IgD-negative memory B cell (primary cell): ENCODE measurements around the gene ITGA6. TPM values are rescaled to one million over a fixed set of nuclear protein-coding genes. Genes with fewer than 3 reads are reported as not detected.

ENCODE experiments used
- H3K27ac Mint-ChIP-seq, 3 donors: one replicate each; pipeline ENCODE4 v1.8.0; 2020 to 2022; ENCODE audit warnings: mild to moderate bottlenecking in 3 of 3, mixed read lengths in 3 of 3, moderate library complexity in 1 of 3
- H3K27me3 Mint-ChIP-seq: one replicate; pipeline ENCODE4 v1.8.0; 2021; ENCODE audit warnings: mixed read lengths
- H3K36me3 Mint-ChIP-seq: one replicate; pipeline ENCODE4 v1.8.0; 2020; ENCODE audit warnings: mild to moderate bottlenecking, mixed read lengths
- H3K4me1 Mint-ChIP-seq, 3 donors: one replicate each; pipeline ENCODE4 v1.8.0; 2020 to 2022; ENCODE audit warnings: mixed read lengths in 3 of 3, mild to moderate bottlenecking in 1 of 3
- H3K4me3 Mint-ChIP-seq, 4 donors: one replicate each; pipeline ENCODE4 v1.8.0; 2020 to 2022; ENCODE audit warnings: mild to moderate bottlenecking in 4 of 4, mixed read lengths in 4 of 4, moderate library complexity in 3 of 4
- H3K9me3 Mint-ChIP-seq, 3 donors: one replicate each; pipeline ENCODE4 v1.8.0; 2020 to 2021; ENCODE audit warnings: mixed read lengths in 3 of 3, mild to moderate bottlenecking in 1 of 3
- polyA plus RNA-seq: library from polyadenylated mRNA; unstranded; fragments of 300-500 nt; fragmentation: Illumina TruSeq; gene quantifications from one replicate; pipeline ENCODE4 v1.2.3, GENCODE V29; 2021

Gene ITGA6
- polyA plus RNA-seq, 1 donor from 2014 or later = 2.0 TPM

- Mint-ChIP-seq H3K27me3 (peaks cover 9% of the 10 kb centered on the region), H3K27ac (no peak overlapping the region), H3K4me1 (no peaks in the 10 kb centered on the region), H3K4me3 (no peak overlapping the region), H3K36me3 (no peaks in the 10 kb centered on the region), H3K9me3 (peaks cover 0 to 5% (median 0%) of the 10 kb centered on the region in 3 donors)
These were observed 21.7 kb upstream of the ITGA6 start for GRCh38 chr2:172405673-172406072.

- Mint-ChIP-seq H3K36me3 (no peaks in the 10 kb centered on the region), H3K9me3 (peaks cover 0 to 5% (median 0%) of the 10 kb centered on the region in 3 donors), H3K27me3 (peaks cover 16% of the 10 kb centered on the region), H3K27ac (no peak overlapping the region), H3K4me1 (no peaks in the 10 kb centered on the region), H3K4me3 (no peak overlapping the region)
These were observed 19.1 kb upstream of the ITGA6 start for GRCh38 chr2:172408143-172408766.

- Mint-ChIP-seq H3K36me3 (no peaks in the 10 kb centered on the region), H3K4me3 (no peak overlapping the region), H3K27me3 (peaks cover 14% of the 10 kb centered on the region), H3K27ac (no peak overlapping the region), H3K4me1 (no peaks in the 10 kb centered on the region), H3K9me3 (peaks cover 0 to 5% (median 0%) of the 10 kb centered on the region in 3 donors)
These were observed 18.3 kb upstream of the ITGA6 start for GRCh38 chr2:172409042-172409441.

GRCh38 chr2:172412984-172413492 lies 14.3 kb upstream of the ITGA6 start:
- Mint-ChIP-seq H3K9me3 (no peaks in the 10 kb centered on the region), H3K4me1 (no peaks in the 10 kb centered on the region), H3K27me3 (peaks cover 15% of the 10 kb centered on the region), H3K27ac (no peak overlapping the region), H3K4me3 (no peak overlapping the region), H3K36me3 (no peaks in the 10 kb centered on the region)

- Mint-ChIP-seq H3K4me3 (no peak overlapping the region), H3K9me3 (peaks cover 0 to 4% (median 3%) of the 10 kb centered on the region in 3 donors), H3K27ac (no peak overlapping the region), H3K36me3 (no peaks in the 10 kb centered on the region), H3K4me1 (no peaks in the 10 kb centered on the region), H3K27me3 (peaks cover 27% of the 10 kb centered on the region)
These were observed 12.1 kb upstream of the ITGA6 start for GRCh38 chr2:172415157-172415864.

GRCh38 chr2:172415865-172416183 lies 11.6 kb upstream of the ITGA6 start:
- Mint-ChIP-seq H3K4me3 (no peak overlapping the region), H3K9me3 (peaks cover 0 to 4% (median 3%) of the 10 kb centered on the region in 3 donors), H3K27me3 (peaks cover 30% of the 10 kb centered on the region), H3K4me1 (no peaks in the 10 kb centered on the region), H3K27ac (no peak overlapping the region), H3K36me3 (no peaks in the 10 kb centered on the region)

GRCh38 chr2:172416447-172417058 lies 10.8 kb upstream of the ITGA6 start:
- no peak overlapping the region for H3K4me3 Mint-ChIP-seq
- peaks cover 32% of the 10 kb centered on the region for H3K27me3 Mint-ChIP-seq
- H3K36me3 Mint-ChIP-seq = no peaks in the 10 kb centered on the region
- peaks cover 0 to 4% (median 3%) of the 10 kb centered on the region in 3 donors for H3K9me3 Mint-ChIP-seq
- no peaks in the 10 kb centered on the region for H3K4me1 Mint-ChIP-seq
- H3K27ac Mint-ChIP-seq = no peak overlapping the region

GRCh38 chr2:172420216-172420615 lies 7.2 kb upstream of the ITGA6 start:
- no peak overlapping the region for H3K4me3 Mint-ChIP-seq

GRCh38 chr2:172423160-172423559 lies 4.2 kb upstream of the ITGA6 start:
- peaks cover 0 to 4% (median 3%) of the 10 kb centered on the region in 3 donors for H3K9me3 Mint-ChIP-seq
- H3K27me3 Mint-ChIP-seq = peaks cover 48% of the 10 kb centered on the region
- H3K36me3 Mint-ChIP-seq = no peaks in the 10 kb centered on the region
- no peak overlapping the region for H3K4me3 Mint-ChIP-seq
- peaks cover 5 to 8% (median 5%) of the 10 kb centered on the region in 3 donors for H3K4me1 Mint-ChIP-seq
- H3K27ac Mint-ChIP-seq = no peak overlapping the region

More at GRCh38 chr2:172420216-172420615, 7.2 kb upstream of the ITGA6 start:
- Mint-ChIP-seq H3K36me3 (no peaks in the 10 kb centered on the region), H3K27ac (no peak overlapping the region), H3K9me3 (peaks cover 0 to 4% (median 3%) of the 10 kb centered on the region in 3 donors), H3K27me3 (peaks cover 45% of the 10 kb centered on the region), H3K4me1 (peaks cover 0 to 1% (median 0%) of the 10 kb centered on the region in 3 donors)

GRCh38 chr2:172425336-172425735 lies 2.0 kb upstream of the ITGA6 start:
- H3K27me3 Mint-ChIP-seq = peaks cover 51% of the 10 kb centered on the region
- H3K9me3 Mint-ChIP-seq = no peaks in the 10 kb centered on the region
- H3K36me3 Mint-ChIP-seq = no peaks in the 10 kb centered on the region
- H3K27ac Mint-ChIP-seq = no peak overlapping the region
- peaks cover 5 to 12% (median 7%) of the 10 kb centered on the region in 3 donors for H3K4me1 Mint-ChIP-seq
- H3K4me3 Mint-ChIP-seq = no peak overlapping the region

- Mint-ChIP-seq H3K4me3 (peak overlapping the region; percentile 68 to 94 (median 84)), H3K9me3 (no peaks in the 10 kb centered on the region), H3K4me1 (peaks cover 7 to 12% (median 9%) of the 10 kb centered on the region in 3 donors), H3K36me3 (no peaks in the 10 kb centered on the region), H3K27ac (peak overlapping the region in 2 of 3 donors; percentile 9 to 64), H3K27me3 (peaks cover 48% of the 10 kb centered on the region)
These were observed 641 bp upstream of the ITGA6 start for GRCh38 chr2:172426635-172427255.

GRCh38 chr2:172427990-172428831 lies 825 bp downstream of the ITGA6 start:
- Mint-ChIP-seq H3K27ac (peak overlapping the region in 1 of 3 donors; percentile 67), H3K36me3 (no peaks in the 10 kb centered on the region), H3K4me3 (peak overlapping the region; percentile 45 to 89 (median 80)), H3K4me1 (peaks cover 6 to 12% (median 11%) of the 10 kb centered on the region in 3 donors), H3K27me3 (peaks cover 40% of the 10 kb centered on the region), H3K9me3 (no peaks in the 10 kb centered on the region)

- Mint-ChIP-seq H3K9me3 (no peaks in the 10 kb centered on the region), H3K36me3 (no peaks in the 10 kb centered on the region), H3K27me3 (peaks cover 36% of the 10 kb centered on the region), H3K27ac (peak overlapping the region in 1 of 3 donors; percentile 18), H3K4me3 (peak overlapping the region; percentile 45 to 89 (median 82)), H3K4me1 (peaks cover 6 to 12% (median 11%) of the 10 kb centered on the region in 3 donors)
These were observed 1.4 kb downstream of the ITGA6 start for GRCh38 chr2:172428832-172429210.

GRCh38 chr2:172429301-172429968 lies 2.0 kb downstream of the ITGA6 start:
- no peak overlapping the region for H3K27ac Mint-ChIP-seq
- peak overlapping the region in 3 of 4 donors; percentile 45 to 86 (median 77) for H3K4me3 Mint-ChIP-seq
- H3K36me3 Mint-ChIP-seq = no peaks in the 10 kb centered on the region
- H3K9me3 Mint-ChIP-seq = no peaks in the 10 kb centered on the region
- peaks cover 31% of the 10 kb centered on the region for H3K27me3 Mint-ChIP-seq
- peaks cover 6 to 14% (median 11%) of the 10 kb centered on the region in 3 donors for H3K4me1 Mint-ChIP-seq
